AG04450 (cell line): ENCODE data around the gene RGS6. TPM values are rescaled to one million over a fixed set of nuclear protein-coding genes. Genes with fewer than 3 reads are reported as not detected.

ENCODE experiments used
- CTCF ChIA-PET: fragments of 300-600, 350-600 bp; formaldehyde crosslinking; extraction: SDS; loops from one replicate; lab custom pipeline; 2022; ENCODE audit warnings: antibody characterized with exemption, inconsistent platforms; lab: Charles Lee
- POLR2A ChIA-PET: fragments of 350-600 bp; formaldehyde crosslinking; extraction: SDS; loops from one replicate; lab custom pipeline; 2021; ENCODE audit warnings: antibody characterized with exemption, inconsistent platforms; lab: Yijun Ruan, JAX
- DNase-seq: peaks from one replicate; pipeline ENCODE4 v3.0.0-alpha.2; 2011; ENCODE audit warnings: low read depth, low spot score
- H3K27ac ChIP-seq: one replicate; pipeline ENCODE4 v1.5.1; 2012; ENCODE audit warnings: low read depth, low read length, control low read depth
- H3K27me3 ChIP-seq: one replicate; pipeline ENCODE4 v1.6.0; 2012; ENCODE audit warnings: low read length; ENCODE audit not compliant: control insufficient read depth, insufficient read depth
- H3K4me3 ChIP-seq: 2 replicates; pipeline ENCODE4 v1.5.1; 2011; ENCODE audit warnings: mild to moderate bottlenecking, low read depth, low read length, control low read depth
- H3K9me3 ChIP-seq: 2 replicates; pipeline ENCODE4 v1.5.1; 2012; ENCODE audit warnings: low read length; ENCODE audit not compliant: control insufficient read depth, insufficient read depth
- CTCF ChIP-seq: IDR thresholded peaks from 2 replicates; pipeline ENCODE4 v1.5.1; 2011; ENCODE audit warnings: low read depth, low read length, control low read depth, inconsistent platforms
- polyA plus RNA-seq: library from polyadenylated mRNA; depleted of rRNA; stranded (reverse); fragments of >200 nt; gene quantifications from 2 replicates; pipeline ENCODE4 v1.2.3, GENCODE V29; 2011

RGS6 gene
- polyA plus RNA-seq, 1 experiment: not detected

GRCh38 chr14:72518809-72519377 lies 586.7 kb downstream of the RGS6 start:
- H3K27ac ChIP-seq: no peak overlapping the region
- CTCF ChIA-PET: interaction anchor here (0.8 to 7.5 kb wide), 5 partner anchors 385 to 430 kb away, joined by 3 to 283 read pairs (median 5); no protein-coding TSS in a partner anchor
- H3K9me3 ChIP-seq: no peaks in the 10 kb centered on the region
- TF ChIP-seq CTCF: no peak
- POLR2A ChIA-PET: no interaction called here
- DNase-seq: no peak
- no peaks in the 10 kb centered on the region for H3K27me3 ChIP-seq
- no peak overlapping the region for H3K4me3 ChIP-seq

GRCh38 chr14:72519543-72519942 lies 587.3 kb downstream of the RGS6 start:
- no peak for TF ChIP-seq CTCF
- DNase-seq: no peak
- no peaks in the 10 kb centered on the region for H3K27me3 ChIP-seq
- H3K4me3 ChIP-seq: no peak overlapping the region
- ChIA-PET CTCF (interaction anchor here (0.8 to 1.9 kb wide), 4 partner anchors 385 to 430 kb away, joined by 3 to 8 read pairs (median 4); no protein-coding TSS in a partner anchor), POLR2A (no interaction called here)
- H3K27ac ChIP-seq: no peak overlapping the region
- no peaks in the 10 kb centered on the region for H3K9me3 ChIP-seq

- H3K27me3 ChIP-seq: no peaks in the 10 kb centered on the region
- CTCF ChIA-PET: interaction anchor here (0.9 to 1.9 kb wide), 2 partner anchors 384 to 428 kb away, joined by 3 to 6 read pairs; no protein-coding TSS in a partner anchor
- H3K9me3 ChIP-seq: no peaks in the 10 kb centered on the region
- no peak overlapping the region for H3K27ac ChIP-seq
- TF ChIP-seq CTCF: no peak
- no peak for DNase-seq
- H3K4me3 ChIP-seq: no peak overlapping the region
- POLR2A ChIA-PET: no interaction called here
Observed at GRCh38 chr14:72521045-72521444, 588.8 kb downstream of the RGS6 start.

GRCh38 chr14:72521968-72522741 lies 589.9 kb downstream of the RGS6 start:
- DNase-seq: no peak
- ChIA-PET CTCF (interaction anchor here (1.4 to 3.5 kb wide), 3 partner anchors 8 to 427 kb away, joined by 5 to 11 read pairs (median 6); no protein-coding TSS in a partner anchor), POLR2A (no interaction called here)

More at GRCh38 chr14:72521968-72522741, 589.9 kb downstream of the RGS6 start:
- no peak overlapping the region for H3K4me3 ChIP-seq
- no peak overlapping the region for H3K27ac ChIP-seq
- H3K9me3 ChIP-seq: no peaks in the 10 kb centered on the region
- no peaks in the 10 kb centered on the region for H3K27me3 ChIP-seq
- no peak for TF ChIP-seq CTCF
